Neural cell (in vitro differentiated cells): ENCODE data around the gene BRD9.

Experiments
- CTCF ChIP-seq: fragments of 450-650 bp; IDR thresholded peaks from 2 replicates; pipeline ENCODE4 v1.5.1; 2014; ENCODE audit warnings: antibody characterized with exemption, mild to moderate bottlenecking, moderate library complexity; ENCODE audit not compliant: poor library complexity, severe bottlenecking
- EP300 ChIP-seq: fragments of 450-650 bp; conservative IDR thresholded peaks from 2 replicates; pipeline ENCODE4 v1.6.1; 2014; ENCODE audit warnings: antibody characterized with exemption, mild to moderate bottlenecking, moderate library complexity; ENCODE audit not compliant: poor library complexity, severe bottlenecking
- REST ChIP-seq: IDR thresholded peaks from 2 replicates; pipeline ENCODE4 v1.6.1; 2012; ENCODE audit warnings: borderline replicate concordance
- SMC3 ChIP-seq: fragments of 450-650 bp; conservative IDR thresholded peaks from 2 replicates; pipeline ENCODE4 v1.6.1; 2014; ENCODE audit warnings: antibody characterized with exemption, mild to moderate bottlenecking, moderate library complexity; ENCODE audit not compliant: poor library complexity

- no peak for TF ChIP-seq SMC3
- TF ChIP-seq CTCF, result no peak
- TF ChIP-seq EP300, result no peak
- TF ChIP-seq REST, result no peak
These were observed 18.2 kb upstream of the BRD9 start for GRCh38 chr5:910769-911160.
